GM12878 (cell line): ENCODE results near the gene FRZB. TPM values are rescaled to one million over a fixed set of nuclear protein-coding genes. Genes with fewer than 3 reads are reported as not detected.

Experiments
- ATAC-seq: fragments of 200-7000 bp; cut with Tn5 transposase; 3 replicates; pipeline ENCODE4 v1.9.1; 2020; ENCODE audit warnings: mild to moderate bottlenecking, moderate library complexity
- BruUV-seq: library from RNA; stranded (reverse); fragments of 400-500 nt; replicated peaks from 2 replicates; lab custom pipeline; 2021; lab: Mats Ljungman, UMichigan
- CTCF ChIA-PET: fragments of 300-600 bp; sonication (Branson Sonifier 250); formaldehyde crosslinking; extraction: SDS; loops from one replicate; lab custom pipeline; 2021; ENCODE audit warnings: inconsistent platforms; lab: Yijun Ruan, JAX
- POLR2A ChIA-PET: fragments of 350-600 bp; formaldehyde crosslinking; extraction: SDS; loops from one replicate; lab custom pipeline; 2021; ENCODE audit warnings: inconsistent platforms; lab: Charles Lee
- RAD21 ChIA-PET: fragments of 300-600 bp; sonication (Branson Sonifier 250); formaldehyde crosslinking; loops from one replicate; lab custom pipeline; 2023; ENCODE audit warnings: antibody characterized with exemption; ENCODE audit not compliant: unreplicated experiment; lab: Charles Lee
- SMC1A ChIA-PET: fragments of 300-600 bp; sonication (Branson Sonifier 250); formaldehyde crosslinking; loops from one replicate; lab custom pipeline; 2023; ENCODE audit not compliant: unreplicated experiment, uncharacterized antibody; lab: Charles Lee
- DNase-seq: peaks from one replicate; pipeline ENCODE4 v3.0.0-alpha.2; 2011; ENCODE audit warnings: low read depth, low spot score
- FAIRE-seq: peaks from 3 replicates; lab custom pipeline; 2011; peaks lifted over from hg19 to GRCh38; lab: Jason Lieb, UNC
- H2AFZ ChIP-seq: 2 replicates; pipeline ENCODE4 v1.6.0; 2011; ENCODE audit warnings: low read depth, low read length, control low read depth; ENCODE audit not compliant: control insufficient read depth
- H3K27ac ChIP-seq: 2 replicates; pipeline ENCODE4 v1.5.1; 2011; ENCODE audit warnings: control low read depth; ENCODE audit not compliant: control insufficient read depth, insufficient read depth
- H3K27me3 ChIP-seq, 2 experiments: replicated peaks in 1 of 2; 2 replicates each; pipeline versions ENCODE4 v1.6.0 to v1.6.1; 2011; ENCODE audit warnings: low read length in 1 of 2; ENCODE audit not compliant: control insufficient read depth in 2 of 2, insufficient read depth in 2 of 2
- H3K36me3 ChIP-seq, 2 experiments: 2 replicates each; pipeline ENCODE4 v1.5.1; 2011; ENCODE audit warnings: low read length in 1 of 2; ENCODE audit not compliant: control insufficient read depth in 2 of 2, insufficient read depth in 2 of 2
- H3K4me1 ChIP-seq: 2 replicates; pipeline ENCODE4 v1.6.1; 2011; ENCODE audit warnings: mild to moderate bottlenecking, low read length, moderate library complexity, mixed read lengths; ENCODE audit not compliant: control insufficient read depth, insufficient read depth
- H3K4me2 ChIP-seq: 2 replicates; pipeline ENCODE4 v1.6.0; 2011; ENCODE audit warnings: control low read depth; ENCODE audit not compliant: control insufficient read depth, insufficient read depth
- H3K4me3 ChIP-seq: fragments of 200-600 bp; sonication (generic); 2 replicates; pipeline ENCODE4 v1.5.1; 2016
- H3K79me2 ChIP-seq: 2 replicates; pipeline ENCODE4 v1.6.0; 2011; ENCODE audit warnings: low read length; ENCODE audit not compliant: control insufficient read depth, insufficient read depth
- H3K9ac ChIP-seq: 2 replicates; pipeline ENCODE4 v1.8.0; 2011; ENCODE audit warnings: low read length, control low read depth, mixed read lengths; ENCODE audit not compliant: control insufficient read depth, insufficient read depth
- H3K9me3 ChIP-seq: replicated peaks from 3 replicates; pipeline ENCODE4 v1.5.1; 2011; ENCODE audit warnings: mild to moderate bottlenecking, low read length; ENCODE audit not compliant: control insufficient read depth, insufficient read depth
- H4K20me1 ChIP-seq: 2 replicates; pipeline ENCODE4 v1.6.0; 2011; ENCODE audit not compliant: control insufficient read depth, insufficient read depth
- CREB1 ChIP-seq: IDR thresholded peaks from 2 replicates; pipeline ENCODE4 v1.6.1; 2012; ENCODE audit warnings: low read depth, mild to moderate bottlenecking, inconsistent platforms
- HDAC2 ChIP-seq: fragments of 200-600 bp; sonication (generic); IDR thresholded peaks from 2 replicates; pipeline ENCODE4 v1.6.1; 2017
- HDAC6 ChIP-seq: fragments of 200-600 bp; sonication (generic); IDR thresholded peaks from one replicate; pipeline ENCODE4 v1.8.0; 2017; ENCODE audit warnings: antibody characterized with exemption; ENCODE audit not compliant: unreplicated experiment
- IKZF2 ChIP-seq, 2 experiments: fragments of 450-650 bp; IDR thresholded peaks; 2 replicates each; pipeline ENCODE4 v1.6.1; 2017; ENCODE audit warnings: mild to moderate bottlenecking in 2 of 2, moderate library complexity in 2 of 2
- NFIC ChIP-seq: IDR thresholded peaks from 2 replicates; pipeline ENCODE4 v1.6.1; 2012; ENCODE audit warnings: low read depth, mild to moderate bottlenecking, inconsistent platforms, low read length, moderate library complexity
- NFYA ChIP-seq: IDR thresholded peaks from 2 replicates; pipeline ENCODE4 v1.6.1; 2011; ENCODE audit warnings: low read depth, mild to moderate bottlenecking, low read length, improper control_type of control experiment, borderline replicate concordance
- PML ChIP-seq: IDR thresholded peaks from 2 replicates; pipeline ENCODE4 v1.6.1; 2012; ENCODE audit warnings: low read length, inconsistent platforms
- POLR2AphosphoS5 ChIP-seq: IDR thresholded peaks from 2 replicates; pipeline ENCODE4 v1.6.1; 2011; ENCODE audit warnings: mild to moderate bottlenecking, low read length, inconsistent platforms
- SMC3 ChIP-seq: IDR thresholded peaks from 2 replicates; pipeline ENCODE4 v1.6.1; 2011; ENCODE audit warnings: low read length, improper control_type of control experiment, borderline replicate concordance
- SUPT20H ChIP-seq: IDR thresholded peaks from 2 replicates; pipeline ENCODE4 v1.6.1; 2011; ENCODE audit warnings: low read depth, mild to moderate bottlenecking, low read length, moderate library complexity, borderline replicate concordance; ENCODE audit not compliant: control insufficient read depth
- SUZ12 ChIP-seq: fragments of 200-600 bp; sonication (generic); IDR thresholded peaks from one replicate; pipeline ENCODE4 v1.6.1; 2018; ENCODE audit warnings: antibody characterized with exemption, mild to moderate bottlenecking; ENCODE audit not compliant: unreplicated experiment
- YY1 ChIP-seq: IDR thresholded peaks from 2 replicates; pipeline ENCODE4 v1.6.1; 2011; ENCODE audit warnings: low read depth, mild to moderate bottlenecking, low read length
- ZNF207 ChIP-seq: fragments of 450-650 bp; IDR thresholded peaks from 2 replicates; pipeline ENCODE4 v1.6.1; 2014; ENCODE audit warnings: antibody characterized with exemption, mild to moderate bottlenecking, borderline replicate concordance
- ZSCAN29 ChIP-seq: fragments of 450-650 bp; IDR thresholded peaks from 2 replicates; pipeline ENCODE4 v1.6.1; 2017; ENCODE audit warnings: mild to moderate bottlenecking, moderate library complexity
- WGBS: methylation state at CpG from one replicate; pipeline ENCODE4 v1.1.6; 2016; ENCODE audit warnings: low lambda C conversion rate; ENCODE audit not compliant: insufficient replicate concordance, insufficient coverage; ENCODE audit errors: missing lambda C conversion rate; 5-methylcytosine and 5-hydroxymethylcytosine counted together
- in situ Hi-C: fragments of 300-500 bp; cut with MboI; formaldehyde crosslinking; loops from 9 replicates; pipeline ENCODE4 v1.14.3; 2018; ENCODE audit warnings: mixed read lengths
- intact Hi-C: fragments of 100-400 bp; cut with micrococcal nuclease; formaldehyde crosslinking; loops from one replicate; pipeline ENCODE4 v1.14.2; 2022; ENCODE audit not compliant: unreplicated experiment
- polyA plus RNA-seq, 11 experiments: library from polyadenylated mRNA; depleted of rRNA in 4 of 11; unstranded in 6 of 11; stranded (reverse) in 5 of 11; fragments of >200 nt; fragmentation: Nextera tagmentation in 4 of 11; fragmentation: Illumina TruSeq in 1 of 11; extraction: Ambion mirVana in 4 of 11; extraction: Trizol in 1 of 11; gene quantifications; 1 replicate in 1 of 11; 2 replicates in 10 of 11; pipeline versions ENCODE4 v1.2.1 to v1.2.3, GENCODE V29; 2011 to 2016; ENCODE audit warnings: inconsistent platforms in 2 of 11, missing spikeins in 2 of 11, low read depth in 1 of 11
- total RNA-seq, 4 experiments: library from RNA; depleted of rRNA in 3 of 4; stranded (reverse); fragments of >200 nt in 3 of 4; fragmentation: Illumina TruSeq in 1 of 4; extraction: Trizol in 1 of 4; gene quantifications; 2 replicates each; pipeline versions ENCODE4 v1.2.1 to v1.2.3, GENCODE V29; 2013 to 2021
- TF ChIP-seq, protein P1 (sequence below): fragments of 450-650 bp; IDR thresholded peaks from 2 replicates; pipeline ENCODE4 v1.6.1; 2014; ENCODE audit warnings: mild to moderate bottlenecking
- TF ChIP-seq, protein P2 (sequence below): fragments of 450-650 bp; IDR thresholded peaks from 2 replicates; pipeline ENCODE4 v1.6.1; 2017; ENCODE audit warnings: mild to moderate bottlenecking, low read depth, inconsistent platforms; ENCODE audit not compliant: poor library complexity, severe bottlenecking
- TF ChIP-seq, protein P3 (sequence below): IDR thresholded peaks from 2 replicates; pipeline ENCODE4 v1.6.1; 2011; ENCODE audit warnings: borderline replicate concordance, low read depth, mild to moderate bottlenecking, moderate library complexity, low read length; ENCODE audit not compliant: insufficient read depth, poor library complexity, severe bottlenecking

The FRZB gene
- total and polyA plus RNA-seq, 10 of the 15 experiments (the other 5 are each of a cell fraction or from before 2014, with no cell fraction given) = 0.03 TPM; not detected in 9

DNA sequence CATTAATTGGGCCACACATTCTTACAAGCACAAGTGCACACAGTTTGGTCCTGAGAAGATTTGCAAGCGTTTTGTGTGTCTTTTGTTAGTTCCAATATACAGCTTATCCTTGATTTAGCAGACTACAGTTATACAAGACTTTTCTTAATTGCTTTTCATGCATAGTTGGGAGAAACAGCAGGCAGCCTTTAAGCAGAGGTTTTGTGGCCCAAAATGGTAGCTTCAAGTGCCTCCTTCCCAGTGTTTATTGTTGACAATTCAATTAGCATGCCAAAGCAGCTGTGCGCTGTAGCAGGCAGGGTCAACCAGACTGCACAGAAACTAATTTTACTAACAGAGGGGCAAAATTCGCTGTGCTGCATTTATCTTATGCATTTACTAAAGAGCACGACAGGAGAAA lies 47.5 kb downstream of the FRZB start:
- Histone ChIP-seq H3K4me1 (no peaks in the 10 kb centered on the region), H3K4me2 (no peak overlapping the region), H3K36me3 (no peaks in the 10 kb centered on the region), H3K79me2 (no peaks in the 10 kb centered on the region), H3K27ac (no peak overlapping the region), H4K20me1 (no peaks in the 10 kb centered on the region), H2AFZ (no peak overlapping the region), H3K9ac (no peak overlapping the region), H3K9me3 (no peaks in the 10 kb centered on the region), H3K27me3 (peaks cover 0 to 1% of the 10 kb centered on the region in 2 experiments; a peak in 1 of 4 replicates), H3K4me3 (no peak overlapping the region)
- DNase-seq (no peak), FAIRE-seq (no peak), ATAC-seq (no peak)
- no peak for TF ChIP-seq IKZF2 (IDR thresholded peaks at IDR 0.05)
- TF ChIP-seq, protein P1, sequence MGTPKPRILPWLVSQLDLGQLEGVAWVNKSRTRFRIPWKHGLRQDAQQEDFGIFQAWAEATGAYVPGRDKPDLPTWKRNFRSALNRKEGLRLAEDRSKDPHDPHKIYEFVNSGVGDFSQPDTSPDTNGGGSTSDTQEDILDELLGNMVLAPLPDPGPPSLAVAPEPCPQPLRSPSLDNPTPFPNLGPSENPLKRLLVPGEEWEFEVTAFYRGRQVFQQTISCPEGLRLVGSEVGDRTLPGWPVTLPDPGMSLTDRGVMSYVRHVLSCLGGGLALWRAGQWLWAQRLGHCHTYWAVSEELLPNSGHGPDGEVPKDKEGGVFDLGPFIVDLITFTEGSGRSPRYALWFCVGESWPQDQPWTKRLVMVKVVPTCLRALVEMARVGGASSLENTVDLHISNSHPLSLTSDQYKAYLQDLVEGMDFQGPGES = no peak
- TF ChIP-seq CREB1 = no peak
- TF ChIP-seq SMC3 = no peak
- no peak for TF ChIP-seq YY1
- TF ChIP-seq, protein P2, sequence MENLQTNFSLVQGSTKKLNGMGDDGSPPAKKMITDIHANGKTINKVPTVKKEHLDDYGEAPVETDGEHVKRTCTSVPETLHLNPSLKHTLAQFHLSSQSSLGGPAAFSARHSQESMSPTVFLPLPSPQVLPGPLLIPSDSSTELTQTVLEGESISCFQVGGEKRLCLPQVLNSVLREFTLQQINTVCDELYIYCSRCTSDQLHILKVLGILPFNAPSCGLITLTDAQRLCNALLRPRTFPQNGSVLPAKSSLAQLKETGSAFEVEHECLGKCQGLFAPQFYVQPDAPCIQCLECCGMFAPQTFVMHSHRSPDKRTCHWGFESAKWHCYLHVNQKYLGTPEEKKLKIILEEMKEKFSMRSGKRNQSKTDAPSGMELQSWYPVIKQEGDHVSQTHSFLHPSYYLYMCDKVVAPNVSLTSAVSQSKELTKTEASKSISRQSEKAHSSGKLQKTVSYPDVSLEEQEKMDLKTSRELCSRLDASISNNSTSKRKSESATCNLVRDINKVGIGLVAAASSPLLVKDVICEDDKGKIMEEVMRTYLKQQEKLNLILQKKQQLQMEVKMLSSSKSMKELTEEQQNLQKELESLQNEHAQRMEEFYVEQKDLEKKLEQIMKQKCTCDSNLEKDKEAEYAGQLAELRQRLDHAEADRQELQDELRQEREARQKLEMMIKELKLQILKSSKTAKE = no peak
- no peak for TF ChIP-seq NFIC
- no peak for TF ChIP-seq HDAC6
- no peak for TF ChIP-seq HDAC2
- no peak for TF ChIP-seq PML
- TF ChIP-seq SUPT20H = no peak
- TF ChIP-seq ZSCAN29 = no peak
- no peak for TF ChIP-seq NFYA
- no peak for TF ChIP-seq POLR2AphosphoS5
- no peak for TF ChIP-seq ZNF207
- TF ChIP-seq, protein P3, sequence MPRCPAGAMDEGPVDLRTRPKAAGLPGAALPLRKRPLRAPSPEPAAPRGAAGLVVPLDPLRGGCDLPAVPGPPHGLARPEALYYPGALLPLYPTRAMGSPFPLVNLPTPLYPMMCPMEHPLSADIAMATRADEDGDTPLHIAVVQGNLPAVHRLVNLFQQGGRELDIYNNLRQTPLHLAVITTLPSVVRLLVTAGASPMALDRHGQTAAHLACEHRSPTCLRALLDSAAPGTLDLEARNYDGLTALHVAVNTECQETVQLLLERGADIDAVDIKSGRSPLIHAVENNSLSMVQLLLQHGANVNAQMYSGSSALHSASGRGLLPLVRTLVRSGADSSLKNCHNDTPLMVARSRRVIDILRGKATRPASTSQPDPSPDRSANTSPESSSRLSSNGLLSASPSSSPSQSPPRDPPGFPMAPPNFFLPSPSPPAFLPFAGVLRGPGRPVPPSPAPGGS = no peak
- TF ChIP-seq SUZ12 = no peak
- no TSS peak for BruUV-seq
- CTCF ChIA-PET = interaction anchor here (0.6 to 1.4 kb wide), 5 partner anchors 10 to 361 kb away, joined by 3 to 4 read pairs (median 3); no protein-coding TSS in a partner anchor
- intact Hi-C loops = no loop called here
- POLR2A ChIA-PET = interaction anchor here (0.7 kb wide), 1 partner anchor 14 kb away, joined by 3 read pairs; no protein-coding TSS in a partner anchor
- SMC1A ChIA-PET = interaction anchor here (0.6 to 1.1 kb wide), 2 partner anchors 14 to 23 kb away, joined by 3 read pairs; no protein-coding TSS in a partner anchor
- RAD21 ChIA-PET = no interaction called here
- WGBS = 36% methylated on average over 4 of the region's 4 CpGs
- in situ Hi-C loops = no loop called here
